Keratinocyte (primary cell): Measurements from ENCODE around the gene TRIM27.

Source experiments
- EZH2 ChIP-seq: IDR thresholded peaks from one replicate; pipeline ENCODE4 v1.6.1; 2012; ENCODE audit warnings: inconsistent platforms, mild to moderate bottlenecking, low read length, moderate library complexity
- TF ChIP-seq, protein P1 (sequence below), 3 experiments: IDR thresholded peaks in 1 of 3; conservative IDR thresholded peaks in 1 of 3; optimal IDR thresholded peaks in 1 of 3; 2 replicates in 2 of 3; 3 replicates in 1 of 3; pipeline versions ENCODE3 to v1.5.1; 2011; ENCODE audit warnings: low read length in 3 of 3, mild to moderate bottlenecking in 3 of 3, moderate library complexity in 2 of 3, control low read depth in 1 of 3, inconsistent platforms in 1 of 3; ENCODE audit not compliant: insufficient read depth in 2 of 3; ENCODE audit errors: extremely low read depth in 1 of 3

DNA sequence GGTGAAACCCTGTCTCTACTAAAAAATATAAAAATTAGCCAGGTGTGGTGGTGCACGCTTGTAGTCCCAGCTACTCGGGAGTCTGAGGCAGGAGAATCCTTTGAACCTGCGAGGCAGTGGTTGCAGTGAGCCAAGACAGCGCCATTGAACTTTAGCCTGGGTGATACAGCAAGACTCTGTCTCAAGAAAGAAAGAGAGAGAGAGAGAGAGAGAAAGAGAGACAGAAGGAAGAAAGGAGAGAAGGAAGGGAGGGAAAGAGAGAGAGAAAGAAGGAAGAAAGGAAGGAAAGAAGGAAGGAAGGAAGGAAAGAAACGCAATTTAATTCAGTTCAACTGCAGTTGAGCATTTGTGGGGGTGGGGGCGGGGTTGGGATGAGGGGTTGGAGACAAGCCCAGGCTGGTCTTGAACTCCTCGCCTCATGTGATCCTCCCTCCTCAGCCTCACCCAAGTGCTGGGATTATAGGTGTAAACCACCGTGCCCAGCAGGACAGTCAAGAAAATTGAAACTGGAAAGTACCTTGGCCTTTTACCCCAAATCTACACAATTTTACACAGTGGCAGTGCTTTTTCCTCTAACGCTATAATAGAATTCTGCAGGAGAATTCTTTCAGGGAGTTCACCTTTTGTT lies 30.5 kb downstream of the TRIM27 start:
- TF ChIP-seq, protein P1, sequence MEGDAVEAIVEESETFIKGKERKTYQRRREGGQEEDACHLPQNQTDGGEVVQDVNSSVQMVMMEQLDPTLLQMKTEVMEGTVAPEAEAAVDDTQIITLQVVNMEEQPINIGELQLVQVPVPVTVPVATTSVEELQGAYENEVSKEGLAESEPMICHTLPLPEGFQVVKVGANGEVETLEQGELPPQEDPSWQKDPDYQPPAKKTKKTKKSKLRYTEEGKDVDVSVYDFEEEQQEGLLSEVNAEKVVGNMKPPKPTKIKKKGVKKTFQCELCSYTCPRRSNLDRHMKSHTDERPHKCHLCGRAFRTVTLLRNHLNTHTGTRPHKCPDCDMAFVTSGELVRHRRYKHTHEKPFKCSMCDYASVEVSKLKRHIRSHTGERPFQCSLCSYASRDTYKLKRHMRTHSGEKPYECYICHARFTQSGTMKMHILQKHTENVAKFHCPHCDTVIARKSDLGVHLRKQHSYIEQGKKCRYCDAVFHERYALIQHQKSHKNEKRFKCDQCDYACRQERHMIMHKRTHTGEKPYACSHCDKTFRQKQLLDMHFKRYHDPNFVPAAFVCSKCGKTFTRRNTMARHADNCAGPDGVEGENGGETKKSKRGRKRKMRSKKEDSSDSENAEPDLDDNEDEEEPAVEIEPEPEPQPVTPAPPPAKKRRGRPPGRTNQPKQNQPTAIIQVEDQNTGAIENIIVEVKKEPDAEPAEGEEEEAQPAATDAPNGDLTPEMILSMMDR (optimal IDR thresholded peaks at IDR 0.05 in 1 of 3, IDR thresholded peaks at IDR 0.05 in 1 of 3, conservative IDR thresholded peaks at IDR 0.05 in 1 of 3; ENCODE audit: extremely low read depth in 1 of 3, insufficient read depth in 2 of 3, low read length in 3 of 3) = no peak
- TF ChIP-seq EZH2 = no peak
